Omental fat pad (tissue), 4 donors: ENCODE measurements around the gene CARMIL1. TPM values are rescaled to one million over a fixed set of nuclear protein-coding genes. Genes with fewer than 3 reads are reported as not detected.

Experiments used
- ATAC-seq: fragments of 150-250 bp; one replicate; pipeline ENCODE4 v1.9.1; 2016; ENCODE audit warnings: mild to moderate bottlenecking, moderate library complexity; ENCODE audit not compliant: low FRiP score
- DNase-seq: peaks from one replicate; pipeline ENCODE4 v3.0.0-alpha.2; 2019; ENCODE audit warnings: low spot score
- CTCF ChIP-seq, 3 donors: fragments of 450-650 bp; IDR thresholded peaks; one replicate each; pipeline ENCODE4 v1.5.1; 2016 to 2017; ENCODE audit warnings: antibody characterized with exemption in 3 of 3, mild to moderate bottlenecking in 3 of 3, moderate library complexity in 2 of 3
- total RNA-seq, 4 donors: library from RNA; depleted of rRNA; stranded (reverse); fragments of >200 nt; gene quantifications; one replicate each; pipeline ENCODE4 v1.1.0, GENCODE V29; 2016

CARMIL1 gene
- total RNA-seq, 4 donors from 2014 or later = 24.4 to 35.3 (median 29.6) TPM

- DNase-seq (no peak), ATAC-seq (no peak)
- TF ChIP-seq CTCF (IDR thresholded peaks at IDR 0.05) = no peak
These were observed 45.0 kb downstream of the CARMIL1 start for GRCh38 chr6:25324066-25324762.

GRCh38 chr6:25326126-25326525 lies 47.0 kb downstream of the CARMIL1 start:
- ATAC-seq (no peak), DNase-seq (no peak)

GRCh38 chr6:25326960-25327359 lies 47.8 kb downstream of the CARMIL1 start:
- peak; percentile 90 for ATAC-seq
- no peak for DNase-seq
- TF ChIP-seq CTCF (IDR thresholded peaks at IDR 0.05) = no peak

More at GRCh38 chr6:25326126-25326525, 47.0 kb downstream of the CARMIL1 start:
- TF ChIP-seq CTCF (IDR thresholded peaks at IDR 0.05) = no peak

GRCh38 chr6:25327432-25327831 lies 48.3 kb downstream of the CARMIL1 start:
- DNase-seq = no peak
- no peak for TF ChIP-seq CTCF (IDR thresholded peaks at IDR 0.05)
- no peak for ATAC-seq

GRCh38 chr6:25329161-25329817 lies 50.1 kb downstream of the CARMIL1 start:
- ATAC-seq (no peak), DNase-seq (no peak)
- no peak for TF ChIP-seq CTCF (IDR thresholded peaks at IDR 0.05)

- TF ChIP-seq CTCF (IDR thresholded peaks at IDR 0.05) = no peak
- no peak for DNase-seq
- no peak for ATAC-seq
These were observed 50.8 kb downstream of the CARMIL1 start for GRCh38 chr6:25329982-25330381.
